HG03432 (cell line): ENCODE measurements around the gene CPSF3.
"Not testable (repeated sequence)": the region's sequence is repeated elsewhere in the genome, so short reads cannot be mapped to it uniquely, and the experiment has no call there.

Source experiments
- ATAC-seq: cut with Tn5 transposase; IDR thresholded peaks from one replicate; pipeline ENCODE4 v1.9.1; 2021; ENCODE audit warnings: mild to moderate bottlenecking, moderate library complexity; ENCODE audit not compliant: unreplicated experiment

The CPSF3 gene

DNA sequence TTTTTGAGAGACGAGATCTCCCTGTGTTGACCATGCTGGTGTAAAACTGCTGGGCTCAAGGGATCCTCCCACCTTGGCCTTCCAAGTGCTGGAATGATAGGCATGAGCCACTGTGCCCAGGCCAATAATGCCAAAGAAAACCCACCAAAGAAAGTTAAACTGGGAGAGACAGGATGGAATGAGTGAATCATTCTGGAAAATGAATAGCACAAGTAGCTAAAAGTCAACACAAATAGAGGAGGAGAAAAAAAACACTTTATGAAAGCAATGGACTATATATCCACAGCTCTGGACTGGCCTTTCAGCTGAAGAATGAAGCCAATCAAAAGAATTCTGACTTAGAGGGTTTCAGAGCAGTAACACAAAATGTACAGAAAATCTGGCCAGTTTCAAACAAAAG lies 74.8 kb downstream of the CPSF3 start:
- no peak for ATAC-seq

DNA sequence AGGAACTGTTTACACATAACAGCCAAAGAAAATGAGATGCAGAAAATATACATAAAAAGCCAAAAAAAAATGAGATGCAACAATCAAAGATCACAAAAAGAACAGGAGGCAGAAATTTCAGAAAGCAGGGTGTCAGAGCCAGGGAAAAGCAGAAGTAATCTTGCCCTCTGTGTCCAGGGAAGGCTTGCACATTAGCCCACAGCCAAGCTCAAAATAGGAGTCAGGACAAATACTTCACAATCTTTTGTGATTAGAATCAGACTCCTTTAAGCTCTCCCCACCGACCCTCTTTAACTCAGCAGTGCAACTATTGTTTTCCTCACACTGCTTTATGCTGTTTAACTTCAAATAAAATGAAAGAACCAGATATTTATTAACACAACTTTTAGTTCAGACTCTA lies 85.5 kb downstream of the CPSF3 start:
- ATAC-seq, result no peak

- ATAC-seq, result not testable (repeated sequence)
Measured at GRCh38 chr2:9513946-9514345, 90.5 kb downstream of the CPSF3 start.

GRCh38 chr2:9517118-9517782 lies 93.8 kb downstream of the CPSF3 start:
- no peak for ATAC-seq

DNA sequence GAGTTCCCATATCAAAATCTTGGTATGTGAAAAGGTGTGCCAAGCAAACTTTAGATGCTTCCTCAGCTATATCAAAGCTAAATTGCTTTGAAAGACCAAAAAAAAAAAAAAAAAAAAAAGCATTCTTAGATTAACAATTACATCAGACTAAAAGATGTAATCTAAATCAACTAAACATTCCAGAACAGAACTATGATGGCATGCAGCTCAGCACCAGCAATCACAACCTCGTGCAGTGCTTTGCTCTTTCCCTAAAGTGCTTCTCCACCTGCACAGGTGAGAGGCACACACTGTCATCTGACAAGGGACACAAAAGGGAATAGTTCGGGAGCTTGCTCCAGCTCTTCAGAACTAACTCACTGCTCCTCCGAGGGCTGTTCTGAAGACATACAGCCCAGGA lies 94.7 kb downstream of the CPSF3 start:
- ATAC-seq, result no peak

- ATAC-seq, result no peak
Measured at GRCh38 chr2:9518780-9519179, 95.3 kb downstream of the CPSF3 start.

DNA sequence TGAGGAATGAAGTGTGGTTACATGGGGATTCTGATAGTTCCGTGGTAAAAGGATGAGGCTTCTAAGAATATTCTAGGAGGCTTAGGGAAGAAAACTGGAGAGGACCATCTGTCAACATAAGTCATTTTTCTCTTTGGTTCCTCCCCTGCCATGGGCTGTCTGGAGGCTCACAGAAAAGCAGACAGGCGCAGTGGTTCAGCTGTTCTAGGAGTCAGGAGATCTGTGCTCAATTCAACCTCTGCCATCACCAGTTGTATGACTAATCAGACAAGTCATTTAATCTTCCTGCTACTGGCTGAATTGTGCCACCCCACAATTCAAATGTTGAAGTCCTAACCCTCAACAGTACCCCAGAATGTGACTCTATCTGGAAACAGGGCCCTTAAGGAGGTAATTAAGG lies 95.8 kb downstream of the CPSF3 start:
- no peak for ATAC-seq
